GM10248 (cell line): ENCODE data around the gene FAM151A.

Source experiments
- CTCF ChIA-PET: fragments of 300-600 bp; sonication (Branson Sonifier 250); formaldehyde crosslinking; extraction: SDS; loops from one replicate; lab custom pipeline; 2021; ENCODE audit warnings: antibody characterized with exemption; lab: Yijun Ruan, JAX
- POLR2A ChIA-PET: fragments of 350-650 bp; sonication (Branson Sonifier 250); formaldehyde crosslinking; extraction: SDS; loops from one replicate; lab custom pipeline; 2020; ENCODE audit warnings: antibody characterized with exemption; lab: Yijun Ruan, JAX
- DNase-seq: peaks from one replicate; pipeline ENCODE4 v3.0.0; 2012; ENCODE audit errors: extremely low spot score
- TF ChIP-seq, protein P1 (sequence below): IDR thresholded peaks from 2 replicates; pipeline ENCODE4 v1.5.1; 2012; ENCODE audit warnings: mild to moderate bottlenecking, low read depth; ENCODE audit errors: extremely low read depth, missing control alignments, control extremely low read depth

FAM151A gene

DNA sequence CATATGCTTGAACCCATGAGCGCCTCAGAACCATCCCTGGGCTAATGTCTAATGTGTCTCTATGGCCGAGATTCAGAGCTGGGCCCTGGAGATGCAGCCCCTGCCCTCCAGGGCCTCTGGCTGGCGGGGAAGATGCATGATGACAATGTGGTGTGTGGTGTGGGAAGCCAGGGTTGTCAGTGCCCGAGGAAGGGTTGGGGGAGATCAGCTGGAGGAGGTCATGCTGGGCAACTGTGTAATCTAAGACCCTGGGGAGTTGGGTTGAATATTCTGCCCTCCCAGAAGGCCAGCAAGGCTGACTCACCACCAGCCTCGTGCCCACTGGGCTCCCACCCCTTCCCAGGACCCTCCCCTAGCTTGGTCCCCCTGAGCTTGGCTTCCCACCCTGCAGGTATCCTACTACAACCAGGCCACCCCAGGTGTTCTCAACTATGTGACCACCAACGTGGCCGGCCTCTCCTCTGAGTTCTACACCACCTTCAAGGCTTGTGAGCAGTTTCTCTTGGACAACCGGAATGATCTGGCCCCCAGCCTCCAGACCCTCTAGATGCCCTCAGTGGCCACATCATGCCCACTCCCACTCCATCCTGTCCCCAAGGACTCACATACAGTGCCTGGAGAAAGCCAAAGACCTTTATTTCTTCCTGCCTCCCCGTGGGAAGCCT is 14.6 kb downstream of the FAM151A start:
- ChIA-PET POLR2A (no interaction called here), CTCF (no interaction called here)
- TF ChIP-seq, protein P1, sequence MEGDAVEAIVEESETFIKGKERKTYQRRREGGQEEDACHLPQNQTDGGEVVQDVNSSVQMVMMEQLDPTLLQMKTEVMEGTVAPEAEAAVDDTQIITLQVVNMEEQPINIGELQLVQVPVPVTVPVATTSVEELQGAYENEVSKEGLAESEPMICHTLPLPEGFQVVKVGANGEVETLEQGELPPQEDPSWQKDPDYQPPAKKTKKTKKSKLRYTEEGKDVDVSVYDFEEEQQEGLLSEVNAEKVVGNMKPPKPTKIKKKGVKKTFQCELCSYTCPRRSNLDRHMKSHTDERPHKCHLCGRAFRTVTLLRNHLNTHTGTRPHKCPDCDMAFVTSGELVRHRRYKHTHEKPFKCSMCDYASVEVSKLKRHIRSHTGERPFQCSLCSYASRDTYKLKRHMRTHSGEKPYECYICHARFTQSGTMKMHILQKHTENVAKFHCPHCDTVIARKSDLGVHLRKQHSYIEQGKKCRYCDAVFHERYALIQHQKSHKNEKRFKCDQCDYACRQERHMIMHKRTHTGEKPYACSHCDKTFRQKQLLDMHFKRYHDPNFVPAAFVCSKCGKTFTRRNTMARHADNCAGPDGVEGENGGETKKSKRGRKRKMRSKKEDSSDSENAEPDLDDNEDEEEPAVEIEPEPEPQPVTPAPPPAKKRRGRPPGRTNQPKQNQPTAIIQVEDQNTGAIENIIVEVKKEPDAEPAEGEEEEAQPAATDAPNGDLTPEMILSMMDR: no peak
- no peak for DNase-seq

DNA sequence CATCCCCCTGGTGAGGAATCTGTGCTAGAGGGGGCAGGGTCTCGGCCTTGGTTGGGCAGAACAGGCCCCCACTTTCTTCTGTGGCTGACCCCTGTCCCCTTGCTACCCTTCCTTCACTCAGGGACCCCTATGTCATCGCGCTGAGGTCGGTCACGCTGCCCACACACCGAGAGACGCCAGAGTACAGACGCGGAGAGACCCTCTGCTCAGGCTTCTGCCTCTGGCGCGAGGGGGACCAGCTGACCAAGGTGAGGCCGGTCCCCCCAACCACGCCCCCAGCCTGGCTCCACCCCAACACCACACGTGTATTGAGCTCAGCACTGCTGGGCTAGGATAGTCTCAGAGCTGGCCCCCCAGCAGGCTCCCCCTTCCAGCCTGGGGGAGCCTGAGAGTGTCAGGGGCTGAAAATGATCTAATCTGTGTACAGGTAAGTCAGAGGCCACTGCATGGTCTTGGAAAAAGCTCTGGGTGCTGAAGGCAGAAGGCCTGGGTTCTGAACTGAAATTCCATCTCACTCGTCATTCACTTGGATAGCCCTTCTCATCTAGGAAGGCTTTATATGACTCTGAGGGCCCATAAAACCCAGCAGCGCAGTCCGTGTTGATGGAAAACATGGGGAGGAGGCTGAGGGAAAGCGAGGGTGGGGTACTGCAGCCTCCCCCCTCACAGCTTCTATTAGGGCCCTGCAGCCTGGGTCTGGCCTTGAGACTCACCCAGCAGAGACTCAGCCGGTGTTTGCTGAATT is 15.3 kb downstream of the FAM151A start:
- TF ChIP-seq, protein P1: no peak
- CTCF ChIA-PET: no interaction called here
- DNase-seq: no peak
- POLR2A ChIA-PET: no interaction called here

DNA sequence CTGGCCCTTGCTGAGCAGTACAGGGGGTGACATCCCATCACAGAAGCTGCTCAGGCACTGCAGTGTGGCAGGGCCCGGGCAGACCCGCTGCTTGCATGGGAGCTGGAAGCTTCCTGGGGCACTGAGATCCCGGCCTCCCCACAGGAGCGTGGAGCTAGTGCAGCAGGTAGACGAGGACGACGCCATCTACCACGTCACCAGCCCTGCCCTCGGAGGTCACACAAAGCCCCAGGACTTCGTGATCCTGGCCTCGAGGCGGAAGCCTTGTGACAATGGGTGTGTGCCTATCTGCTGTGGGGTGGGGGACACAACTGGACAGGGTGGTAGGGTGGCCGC is 16.4 kb downstream of the FAM151A start:
- ChIA-PET CTCF (interaction anchor here (1.0 kb wide), 1 partner anchor 10 kb away, joined by 3 read pairs; no protein-coding TSS in a partner anchor), POLR2A (no interaction called here)
- TF ChIP-seq, protein P1: no peak
- DNase-seq: no peak

DNA sequence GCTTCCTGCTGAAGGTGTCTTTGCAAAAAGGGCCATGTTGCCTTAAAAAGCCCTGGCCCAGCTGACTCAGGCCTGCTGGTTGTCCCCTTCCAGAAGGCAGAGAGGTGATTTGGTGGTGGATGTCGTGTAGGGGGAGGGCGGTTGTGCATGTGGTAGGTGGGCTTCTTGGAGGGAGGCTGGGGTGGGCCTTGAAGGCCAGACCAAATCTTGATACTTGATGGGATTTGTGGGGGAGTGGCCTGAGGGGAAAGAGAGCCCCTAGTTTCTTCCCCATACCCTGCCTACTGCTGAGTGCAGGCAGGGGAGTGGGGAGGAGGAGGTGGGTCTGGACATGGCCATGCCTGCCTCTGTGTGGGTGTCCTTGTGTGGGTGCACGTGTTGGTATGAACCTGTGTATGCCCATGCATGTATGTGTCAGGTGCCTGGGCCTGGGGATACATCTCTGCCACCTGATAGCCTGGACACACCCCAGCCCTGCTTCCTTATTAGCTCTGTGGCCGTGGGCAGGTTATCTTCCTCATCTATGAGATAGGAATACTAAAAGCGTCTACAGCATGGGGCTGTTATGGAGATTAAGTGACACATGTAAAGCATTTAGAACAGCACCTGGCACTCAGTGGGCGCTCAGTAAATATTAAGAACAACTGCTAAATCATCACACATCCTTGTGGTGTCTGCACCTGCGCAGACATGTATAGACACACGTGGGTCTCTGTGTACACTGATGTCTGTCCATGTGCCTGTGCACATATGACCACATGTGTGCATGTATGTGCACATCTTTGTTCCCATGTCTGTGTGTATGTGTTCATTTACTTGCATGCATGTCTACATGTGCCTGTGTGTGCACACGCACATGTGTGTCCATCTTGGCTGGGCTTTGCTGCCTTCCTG is 17.0 kb downstream of the FAM151A start:
- TF ChIP-seq, protein P1: no peak
- POLR2A ChIA-PET: no interaction called here

DNA sequence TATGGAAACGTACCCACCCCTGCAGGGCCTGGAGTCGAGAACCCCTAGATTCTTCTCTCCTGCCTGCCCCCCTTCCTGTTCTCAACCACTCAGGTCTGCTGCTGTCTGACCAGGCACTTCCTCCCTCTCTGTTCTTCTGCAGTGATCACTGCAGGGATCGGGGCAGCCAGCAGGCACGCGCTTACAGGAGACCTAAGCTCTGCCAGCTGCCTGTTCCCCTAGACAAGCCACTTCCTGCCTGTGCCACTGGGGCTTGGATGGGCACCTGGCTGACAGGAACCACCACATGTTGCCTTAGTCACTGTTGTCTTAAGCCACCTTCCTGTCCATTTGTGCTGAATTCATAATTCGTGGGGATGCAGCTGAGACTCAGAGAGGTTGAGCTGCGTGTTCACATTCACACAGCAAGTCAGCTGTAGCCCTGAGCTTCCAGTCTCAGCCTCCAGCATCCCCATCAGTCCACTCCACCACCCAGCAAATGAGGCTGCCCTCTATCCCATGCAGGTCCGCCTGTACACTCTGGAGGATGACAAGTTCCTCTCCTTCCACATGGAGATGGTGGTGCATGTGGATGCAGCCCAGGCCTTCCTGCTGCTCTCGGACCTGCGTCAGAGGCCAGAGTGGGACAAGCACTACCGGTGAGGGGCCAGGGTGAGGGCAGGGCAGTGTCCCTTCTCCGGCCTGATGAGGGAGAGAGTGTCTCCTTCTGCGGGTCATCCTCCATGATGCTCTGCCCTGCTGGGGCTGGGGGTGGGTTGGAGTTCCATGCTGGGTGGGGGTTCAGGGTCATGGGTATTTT is 18.6 kb downstream of the FAM151A start:
- TF ChIP-seq, protein P1: no peak
- POLR2A ChIA-PET: no interaction called here
- no peak for DNase-seq
- CTCF ChIA-PET: interaction anchor here (0.5 to 1.2 kb wide), 2 partner anchors 196 to 1391 kb away, joined by 3 read pairs; no protein-coding TSS in a partner anchor

More for the DNA sequence above, 17.0 kb downstream of the FAM151A start:
- no peak for DNase-seq
- CTCF ChIA-PET: interaction anchor here (1.0 kb wide), 1 partner anchor 11 kb away, joined by 3 read pairs; no protein-coding TSS in a partner anchor

DNA sequence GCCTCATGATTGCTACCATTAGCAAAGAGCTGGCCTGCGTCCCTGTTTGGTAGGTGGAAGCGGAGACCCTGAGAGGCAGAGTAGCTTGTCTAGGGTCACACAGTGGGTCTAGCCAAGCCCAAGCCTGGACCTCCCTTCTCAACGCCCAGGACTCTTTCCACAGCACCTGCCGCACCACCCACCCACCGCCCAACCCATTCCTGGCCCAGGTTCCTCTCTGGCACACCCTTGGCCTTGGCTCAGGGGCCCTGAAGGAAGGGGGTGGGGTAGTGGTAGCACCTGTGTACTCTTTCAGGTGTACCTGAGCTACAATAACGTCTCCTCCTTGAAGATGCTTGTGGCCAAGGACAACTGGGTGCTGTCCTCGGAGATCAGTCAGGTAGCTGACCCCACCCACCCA is 19.3 kb downstream of the FAM151A start:
- TF ChIP-seq, protein P1: no peak
- POLR2A ChIA-PET: no interaction called here
- no peak for DNase-seq
- CTCF ChIA-PET: interaction anchor here (0.5 to 1.2 kb wide), 2 partner anchors 196 to 1390 kb away, joined by 3 read pairs; no protein-coding TSS in a partner anchor
